GM18499 (cell line): ENCODE data around the gene RPF1.
"Not testable (repeated sequence)": the region's sequence is repeated elsewhere in the genome, so short reads cannot be mapped to it uniquely, and the experiment has no call there.

Experiments
- ATAC-seq: cut with Tn5 transposase; IDR thresholded peaks from one replicate; pipeline ENCODE4 v1.9.1; 2021; ENCODE audit warnings: moderate number of reproducible peaks; ENCODE audit not compliant: insufficient read depth, unreplicated experiment

The RPF1 gene

GRCh38 chr1:84489766-84490165, 10.7 kb downstream of the RPF1 start:
- ATAC-seq = no peak

- ATAC-seq = no peak
These were observed 13.7 kb downstream of the RPF1 start for GRCh38 chr1:84492726-84493125.

GRCh38 chr1:84493747-84494146, 14.7 kb downstream of the RPF1 start:
- ATAC-seq = no peak

- ATAC-seq = no peak
These were observed 17.4 kb downstream of the RPF1 start for GRCh38 chr1:84496498-84496897.

- no peak for ATAC-seq
These were observed 18.7 kb downstream of the RPF1 start for GRCh38 chr1:84497631-84498275.

- no peak for ATAC-seq
These were observed 23.9 kb downstream of the RPF1 start for GRCh38 chr1:84502927-84503326.

- no peak for ATAC-seq
These were observed 25.8 kb downstream of the RPF1 start for GRCh38 chr1:84504580-84505492.

GRCh38 chr1:84505493-84506001, 26.5 kb downstream of the RPF1 start:
- peak; percentile 10 for ATAC-seq

GRCh38 chr1:84506002-84506728, 27.1 kb downstream of the RPF1 start, which contains the start of the genes GNG5 and SPATA1:
GNG5 (minus strand) TSS chr1:84506581; CDS start chr1:84506091, 490 bp downstream.
SPATA1 (plus strand) TSS chr1:84506386; CDS start chr1:84516360, 9,974 bp downstream.
- peak; percentile 74 for ATAC-seq

- ATAC-seq = no peak
These were observed 27.8 kb downstream of the RPF1 start for GRCh38 chr1:84506729-84507453.

- not testable (repeated sequence) for ATAC-seq
These were observed 28.8 kb downstream of the RPF1 start for GRCh38 chr1:84507887-84508286.

- ATAC-seq = no peak
These were observed 29.4 kb downstream of the RPF1 start for GRCh38 chr1:84508510-84508909.

- no peak for ATAC-seq
These were observed 30.0 kb downstream of the RPF1 start for GRCh38 chr1:84509029-84509428.

GRCh38 chr1:84510165-84510564, 31.1 kb downstream of the RPF1 start:
- ATAC-seq = no peak

GRCh38 chr1:84510668-84511067, 31.6 kb downstream of the RPF1 start:
- no peak for ATAC-seq

GRCh38 chr1:84524590-84524989, 45.5 kb downstream of the RPF1 start:
- ATAC-seq = no peak

- no peak for ATAC-seq
These were observed 46.7 kb downstream of the RPF1 start for GRCh38 chr1:84525779-84526178.

- no peak for ATAC-seq
These were observed 59.5 kb downstream of the RPF1 start for GRCh38 chr1:84538599-84538998.

- ATAC-seq = no peak
These were observed 60.9 kb downstream of the RPF1 start for GRCh38 chr1:84539972-84540371.

- no peak for ATAC-seq
These were observed 61.7 kb downstream of the RPF1 start for GRCh38 chr1:84540759-84541158.
